Activated naive CD4-positive, alpha-beta T cell treated with anti-CD3 and anti-CD28 coated beads, Interleukin-2, amount 50 U/mL, for 72 hours (primary cell): ENCODE measurements around the gene SLIT3. TPM values are rescaled to one million over a fixed set of nuclear protein-coding genes. Genes with fewer than 3 reads are reported as not detected.

Experiments
- ATAC-seq, 2 donors: fragments of 150-1000 bp; cut with Tn5 transposase; 2 replicates each; pipeline ENCODE4 v1.10.0; 2021; ENCODE audit warnings: mild to moderate bottlenecking in 2 of 2, moderate library complexity in 2 of 2
- DNase-seq, 2 donors: peaks; one replicate each; pipeline ENCODE4 v3.0.0; 2021 to 2022; ENCODE audit warnings: low spot score in 2 of 2
- H3K27ac Mint-ChIP-seq, 2 donors: one replicate each; pipeline ENCODE4 v1.8.0; 2022; ENCODE audit warnings: mild to moderate bottlenecking in 2 of 2, mixed read lengths in 2 of 2
- H3K36me3 Mint-ChIP-seq, 2 donors: one replicate each; pipeline ENCODE4 v1.8.0; 2022; ENCODE audit warnings: mixed read lengths in 2 of 2
- H3K9me3 Mint-ChIP-seq, 2 donors: one replicate each; pipeline ENCODE4 v1.8.0; 2022; ENCODE audit warnings: mixed read lengths in 2 of 2
- total RNA-seq, 2 donors: library from RNA; stranded (reverse); gene quantifications; one replicate each; pipeline ENCODE4 v1.2.3, GENCODE V29; 2022

The SLIT3 gene
- total RNA-seq, 2 donors from 2014 or later, result 1.9 to 2.0 TPM

- ATAC-seq (no peak), DNase-seq (no peak)
- peaks cover 0 to 5% of the 10 kb centered on the region in 2 donors for H3K9me3 Mint-ChIP-seq
- H3K36me3 Mint-ChIP-seq, result peaks cover 0 to 6% of the 10 kb centered on the region in 2 donors
- H3K27ac Mint-ChIP-seq, result no peak overlapping the region
Measured at GRCh38 chr5:169100735-169101075, 200.2 kb downstream of the SLIT3 start.

GRCh38 chr5:169099801-169100734 lies 200.9 kb downstream of the SLIT3 start:
- DNase-seq (no peak), ATAC-seq (no peak)
- Mint-ChIP-seq H3K36me3 (peaks cover 0 to 3% of the 10 kb centered on the region in 2 donors), H3K9me3 (peaks cover 0 to 2% of the 10 kb centered on the region in 2 donors), H3K27ac (peak overlapping the region in 1 of 2 donors; percentile 72)

- H3K36me3 Mint-ChIP-seq, result no peaks in the 10 kb centered on the region
- ATAC-seq, result no peak
- H3K27ac Mint-ChIP-seq, result no peak overlapping the region
- DNase-seq, result no peak
- no peaks in the 10 kb centered on the region for H3K9me3 Mint-ChIP-seq
Measured at GRCh38 chr5:169098331-169099121, 202.4 kb downstream of the SLIT3 start.

- ATAC-seq (no peak), DNase-seq (no peak)
- no peak overlapping the region for H3K27ac Mint-ChIP-seq
- H3K36me3 Mint-ChIP-seq, result no peaks in the 10 kb centered on the region
- H3K9me3 Mint-ChIP-seq, result no peaks in the 10 kb centered on the region
Measured at GRCh38 chr5:169097374-169098326, 203.3 kb downstream of the SLIT3 start.

- Mint-ChIP-seq H3K27ac (no peak overlapping the region), H3K9me3 (no peaks in the 10 kb centered on the region), H3K36me3 (no peaks in the 10 kb centered on the region)
- no peak for ATAC-seq
- no peak for DNase-seq
Measured at GRCh38 chr5:169095976-169096375, 205.0 kb downstream of the SLIT3 start.

DNA sequence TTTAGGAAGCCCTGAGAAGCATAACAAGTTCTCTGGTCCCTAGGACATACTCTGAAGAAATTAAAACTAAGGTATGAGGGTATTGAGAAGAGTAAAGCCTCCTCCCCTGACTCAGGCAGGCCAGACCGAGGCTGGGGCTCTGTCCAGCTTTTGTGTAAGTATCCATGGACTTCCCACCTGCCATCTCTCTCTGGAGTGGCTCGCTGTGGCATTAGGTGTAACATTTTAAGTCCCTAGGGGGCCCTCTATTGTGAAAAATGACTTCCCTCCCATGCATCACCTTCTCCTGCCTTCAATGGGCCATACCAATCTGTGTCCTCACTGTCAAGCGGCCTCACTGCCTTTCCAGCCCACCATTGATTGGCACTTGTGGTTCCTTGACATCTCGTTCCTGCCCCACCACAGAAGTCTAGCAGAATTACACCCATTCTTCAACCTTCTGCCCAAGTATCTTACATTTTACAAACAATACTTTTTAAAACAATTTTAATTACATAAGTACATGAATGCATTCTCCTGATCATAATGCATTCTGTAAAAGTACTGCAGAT lies 205.5 kb downstream of the SLIT3 start:
- DNase-seq (no peak), ATAC-seq (no peak)
- Mint-ChIP-seq H3K27ac (no peak overlapping the region), H3K9me3 (no peaks in the 10 kb centered on the region), H3K36me3 (no peaks in the 10 kb centered on the region)

DNA sequence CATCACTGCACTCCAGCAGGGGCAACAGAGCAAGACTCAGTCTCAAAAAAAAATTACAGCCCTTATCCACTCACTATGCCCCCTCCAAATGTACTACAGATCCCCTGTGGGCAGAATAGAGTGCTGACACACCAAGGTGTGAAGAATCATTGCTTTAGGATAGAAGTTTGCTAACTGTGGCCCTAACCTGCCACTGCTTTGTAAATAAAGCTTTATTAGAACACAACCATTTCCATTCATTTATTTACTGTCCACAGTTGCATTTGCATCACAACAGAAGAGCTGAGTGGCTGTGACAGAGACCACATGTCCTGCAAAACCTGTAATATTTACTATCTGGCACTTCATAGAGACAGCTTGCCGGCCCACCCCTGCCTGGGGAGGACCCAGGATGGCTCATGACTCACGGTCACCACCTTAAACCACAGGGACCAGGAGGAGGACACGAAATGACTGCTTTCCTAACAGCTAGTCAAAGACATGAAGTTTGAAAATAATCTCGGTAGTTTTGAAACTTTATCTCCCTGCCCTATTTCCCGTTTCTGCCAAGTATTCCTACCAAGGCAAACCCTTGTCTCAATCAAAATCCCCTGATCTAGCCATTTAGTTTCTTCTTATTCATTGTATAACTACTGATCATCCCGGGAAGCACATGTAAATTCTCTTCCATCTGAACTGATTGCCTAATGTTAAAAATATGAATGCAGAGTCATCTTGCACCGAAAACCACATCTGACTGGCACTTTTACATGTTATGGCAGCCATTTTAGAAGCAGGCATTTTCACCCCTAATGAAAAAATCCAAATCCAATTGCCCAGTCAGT lies 206.1 kb downstream of the SLIT3 start:
- ATAC-seq (no peak), DNase-seq (no peak)
- Mint-ChIP-seq H3K9me3 (no peaks in the 10 kb centered on the region), H3K27ac (no peak overlapping the region), H3K36me3 (no peaks in the 10 kb centered on the region)

- H3K36me3 Mint-ChIP-seq, result no peaks in the 10 kb centered on the region
- ATAC-seq (no peak), DNase-seq (no peak)
- no peak overlapping the region for H3K27ac Mint-ChIP-seq
- H3K9me3 Mint-ChIP-seq, result no peaks in the 10 kb centered on the region
Measured at GRCh38 chr5:169091396-169091980, 209.5 kb downstream of the SLIT3 start.

DNA sequence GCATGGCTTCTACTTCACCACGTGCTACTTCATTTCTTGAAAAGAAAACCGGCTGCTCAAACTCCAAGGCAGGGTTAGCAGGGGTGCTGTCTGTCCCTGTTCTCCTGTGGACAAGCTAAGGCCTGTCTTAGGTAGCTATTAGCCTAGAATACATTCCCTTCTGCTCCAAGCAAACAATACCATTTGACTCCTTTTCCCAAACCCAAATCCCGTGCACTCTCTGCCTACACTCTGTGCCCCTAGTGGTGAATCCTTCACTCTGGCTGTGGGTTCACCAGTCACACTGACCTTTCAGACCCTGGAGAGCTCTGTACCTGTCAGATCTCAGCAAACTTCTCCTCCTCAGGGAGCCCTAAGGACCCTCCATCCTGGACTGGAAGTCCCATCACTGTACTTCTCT lies 211.6 kb downstream of the SLIT3 start:
- Mint-ChIP-seq H3K9me3 (no peaks in the 10 kb centered on the region), H3K27ac (no peak overlapping the region), H3K36me3 (no peaks in the 10 kb centered on the region)
- no peak for DNase-seq
- ATAC-seq, result no peak

- no peaks in the 10 kb centered on the region for H3K9me3 Mint-ChIP-seq
- no peaks in the 10 kb centered on the region for H3K36me3 Mint-ChIP-seq
- no peak overlapping the region for H3K27ac Mint-ChIP-seq
- ATAC-seq (no peak), DNase-seq (no peak)
Measured at GRCh38 chr5:169088028-169088725, 212.8 kb downstream of the SLIT3 start.

DNA sequence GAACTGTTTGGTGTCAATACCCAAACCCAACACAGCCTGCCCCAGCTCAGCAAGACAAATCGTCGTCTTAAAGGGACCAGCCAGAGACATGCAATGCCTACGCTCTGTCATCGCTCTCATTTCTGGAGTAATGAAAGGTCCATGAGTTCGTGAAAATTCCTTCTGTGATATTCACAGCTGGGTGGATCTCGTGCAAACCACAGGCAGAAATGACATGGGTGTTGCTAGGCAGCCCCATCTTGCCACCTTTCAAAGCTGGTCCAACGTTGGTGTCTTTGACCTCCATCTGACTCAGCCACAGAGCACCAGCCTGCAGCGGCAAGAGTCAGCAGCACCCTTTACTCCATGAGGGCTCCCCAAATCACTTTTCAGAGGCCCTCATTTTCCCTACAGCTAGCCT lies 215.3 kb downstream of the SLIT3 start:
- Mint-ChIP-seq H3K27ac (no peak overlapping the region), H3K36me3 (no peaks in the 10 kb centered on the region), H3K9me3 (no peaks in the 10 kb centered on the region)
- DNase-seq (no peak), ATAC-seq (no peak)

- H3K9me3 Mint-ChIP-seq, result no peaks in the 10 kb centered on the region
- no peak for DNase-seq
- ATAC-seq, result no peak
- no peak overlapping the region for H3K27ac Mint-ChIP-seq
- H3K36me3 Mint-ChIP-seq, result no peaks in the 10 kb centered on the region
Measured at GRCh38 chr5:169085212-169085611, 215.7 kb downstream of the SLIT3 start.

- Mint-ChIP-seq H3K9me3 (no peaks in the 10 kb centered on the region), H3K36me3 (no peaks in the 10 kb centered on the region), H3K27ac (no peak overlapping the region)
- DNase-seq (no peak), ATAC-seq (no peak)
Measured at GRCh38 chr5:169084775-169085174, 216.2 kb downstream of the SLIT3 start.

DNA sequence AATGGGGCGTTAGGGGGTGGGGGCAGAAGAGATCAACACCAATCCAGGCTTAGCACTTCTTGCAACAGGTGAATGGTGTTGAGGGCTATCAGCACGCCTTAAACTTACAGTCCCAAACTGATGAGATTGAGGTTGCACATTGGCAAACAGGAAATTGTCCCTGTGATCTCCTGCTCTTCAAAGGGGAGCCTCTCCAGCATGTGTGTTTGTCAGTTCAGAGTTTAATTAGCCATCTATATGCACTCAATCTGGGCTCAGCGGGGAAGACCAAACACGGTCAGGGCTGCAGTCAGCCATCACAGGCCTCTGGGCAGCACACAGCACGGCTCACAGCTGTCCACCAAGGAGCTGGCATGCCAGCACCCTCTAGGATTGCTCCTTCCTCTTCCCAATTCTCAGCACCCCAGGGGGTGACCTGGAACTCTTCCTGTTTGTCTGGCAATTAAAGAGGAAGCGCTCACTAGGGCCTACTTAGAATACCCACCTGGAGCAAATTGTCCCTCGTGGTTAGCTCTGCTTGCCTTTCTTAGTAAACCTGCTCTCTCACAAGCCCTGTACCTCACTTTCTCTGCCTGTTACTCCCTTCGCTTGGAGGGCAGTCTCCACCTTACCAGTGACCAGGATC lies 217.4 kb downstream of the SLIT3 start:
- Mint-ChIP-seq H3K27ac (no peak overlapping the region), H3K36me3 (no peaks in the 10 kb centered on the region)

More for the DNA sequence above, 217.4 kb downstream of the SLIT3 start:
- ATAC-seq (no peak), DNase-seq (no peak)
- no peaks in the 10 kb centered on the region for H3K9me3 Mint-ChIP-seq
